ENCODE results near the gene AKAP6. TPM values are rescaled to one million over a fixed set of nuclear protein-coding genes. Genes with fewer than 3 reads are reported as not detected.

The AKAP6 gene
- total and polyA plus RNA-seq, 4 donors: 0.42 to 3.2 (median 1.7) TPM

- TF ChIP-seq YY1 (IDR thresholded peaks at IDR 0.05): no peak
These were observed 52.8 kb downstream of the AKAP6 start (continued) for GRCh38 chr14:32381869-32382268.

GRCh38 chr14:32382704-32383103, 53.6 kb downstream of the AKAP6 start:
- DNase-seq (ENCODE audit: low spot score): no peak
- TF ChIP-seq RAD21 (IDR thresholded peaks at IDR 0.05) (peak; percentile 69 to 80), EGR1 (IDR thresholded peaks at IDR 0.05; ENCODE audit: low read depth in 2 of 2) (no peak)
- 97% methylated on average over 1 of the region's 1 CpG for WGBS

GRCh38 chr14:32383364-32384009, 54.4 kb downstream of the AKAP6 start:
- no peak for DNase-seq (ENCODE audit: low spot score)
- H3K27me3 ChIP-seq (ENCODE audit: control insufficient read depth in 4 of 4, insufficient read depth in 4 of 4, low read length in 3 of 4): no peaks in the 10 kb centered on the region
- H3K27ac ChIP-seq (ENCODE audit: low read depth in 1 of 2, low read length in 2 of 2): no peak overlapping the region
- H3K36me3 ChIP-seq (ENCODE audit: control insufficient read depth in 4 of 4, insufficient read depth in 3 of 4, low read depth in 1 of 4, low read length in 3 of 4): no peaks in the 10 kb centered on the region
- no peak overlapping the region for H3K9ac ChIP-seq (ENCODE audit: low read depth in 1 of 2, low read length in 2 of 2)
- no peaks in the 10 kb centered on the region for H3K9me3 ChIP-seq (ENCODE audit: control insufficient read depth in 4 of 4, low read length in 3 of 4)
- 95% methylated on average over 3 of the region's 3 CpGs for WGBS
- H3K4me3 ChIP-seq (ENCODE audit: low read depth in 1 of 3, low read length in 3 of 3): no peak overlapping the region
- TF ChIP-seq YY1 (IDR thresholded peaks at IDR 0.05): no peak
- no peak for TF ChIP-seq ZBTB33 (IDR thresholded peaks at IDR 0.05)
- no peak for TF ChIP-seq ATF3 (IDR thresholded peaks at IDR 0.05)
- no peaks in the 10 kb centered on the region for H3K4me1 ChIP-seq (ENCODE audit: control insufficient read depth in 4 of 4, insufficient read depth in 4 of 4, low read length in 3 of 4)

More at GRCh38 chr14:32382704-32383103, 53.6 kb downstream of the AKAP6 start:
- Histone ChIP-seq H3K9me3 (ENCODE audit: control insufficient read depth in 4 of 4, low read length in 3 of 4) (no peaks in the 10 kb centered on the region), H3K27ac (ENCODE audit: low read depth in 1 of 2, low read length in 2 of 2) (no peak overlapping the region), H3K4me1 (ENCODE audit: control insufficient read depth in 4 of 4, insufficient read depth in 4 of 4, low read length in 3 of 4) (no peaks in the 10 kb centered on the region), H3K27me3 (ENCODE audit: control insufficient read depth in 4 of 4, insufficient read depth in 4 of 4, low read length in 3 of 4) (no peaks in the 10 kb centered on the region), H3K9ac (ENCODE audit: low read depth in 1 of 2, low read length in 2 of 2) (no peak overlapping the region), H3K4me3 (ENCODE audit: low read depth in 1 of 3, low read length in 3 of 3) (no peak overlapping the region), H3K36me3 (ENCODE audit: control insufficient read depth in 4 of 4, insufficient read depth in 3 of 4, low read depth in 1 of 4, low read length in 3 of 4) (no peaks in the 10 kb centered on the region)

GRCh38 chr14:32384464-32384863, 55.4 kb downstream of the AKAP6 start:
- Histone ChIP-seq H3K36me3 (ENCODE audit: control insufficient read depth in 4 of 4, insufficient read depth in 3 of 4, low read depth in 1 of 4, low read length in 3 of 4) (no peaks in the 10 kb centered on the region), H3K9me3 (ENCODE audit: control insufficient read depth in 4 of 4, low read length in 3 of 4) (no peaks in the 10 kb centered on the region), H3K4me1 (ENCODE audit: control insufficient read depth in 4 of 4, insufficient read depth in 4 of 4, low read length in 3 of 4) (no peaks in the 10 kb centered on the region), H3K9ac (ENCODE audit: low read depth in 1 of 2, low read length in 2 of 2) (no peak overlapping the region), H3K27me3 (ENCODE audit: control insufficient read depth in 4 of 4, insufficient read depth in 4 of 4, low read length in 3 of 4) (no peaks in the 10 kb centered on the region), H3K4me3 (ENCODE audit: low read depth in 1 of 3, low read length in 3 of 3) (no peak overlapping the region), H3K27ac (ENCODE audit: low read depth in 1 of 2, low read length in 2 of 2) (no peak overlapping the region)
- TF ChIP-seq RAD21 (IDR thresholded peaks at IDR 0.05): no peak
- TF ChIP-seq YY1 (IDR thresholded peaks at IDR 0.05): no peak
- TF ChIP-seq SP1 (IDR thresholded peaks at IDR 0.05): no peak
- TF ChIP-seq ATF3 (IDR thresholded peaks at IDR 0.05): no peak
- TF ChIP-seq EGR1 (IDR thresholded peaks at IDR 0.05; ENCODE audit: low read depth in 2 of 2): no peak
- no peak for TF ChIP-seq RXRA (IDR thresholded peaks at IDR 0.05)
- TF ChIP-seq FOXA1 (IDR thresholded peaks at IDR 0.05): no peak
- TF ChIP-seq HNF4A (conservative IDR thresholded peaks at IDR 0.05): no peak
- no peak for TF ChIP-seq GABPA (IDR thresholded peaks at IDR 0.05 in 1 of 2, conservative IDR thresholded peaks at IDR 0.05 in 1 of 2)
- no peak for TF ChIP-seq MAX (IDR thresholded peaks at IDR 0.05)
- TF ChIP-seq FOXA2 (IDR thresholded peaks at IDR 0.05): no peak
- TF ChIP-seq ZBTB33 (IDR thresholded peaks at IDR 0.05): no peak
- TF ChIP-seq HNF4G (IDR thresholded peaks at IDR 0.05): no peak
- TF ChIP-seq REST (IDR thresholded peaks at IDR 0.05): no peak
- no peak for TF ChIP-seq NR2F2 (IDR thresholded peaks at IDR 0.05)
- no peak for TF ChIP-seq JUND (IDR thresholded peaks at IDR 0.05)
- DNase-seq (ENCODE audit: low spot score): no peak
- 89% methylated on average over 2 of the region's 2 CpGs for WGBS
